Heart right ventricle (tissue), 16 donors: Measurements from ENCODE around the gene AK4. TPM values are rescaled to one million over a fixed set of nuclear protein-coding genes. Genes with fewer than 3 reads are reported as not detected.
"Not testable (repeated sequence)": the region's sequence is repeated elsewhere in the genome, so short reads cannot be mapped to it uniquely, and the experiment has no call there.

Experiments
- ATAC-seq, 8 donors: fragments of 200-7000 bp; cut with Tn5 transposase; one replicate each; pipeline ENCODE4 v1.9.1; 2020; ENCODE audit warnings: mild to moderate bottlenecking in 8 of 8, moderate library complexity in 8 of 8, moderate number of reproducible peaks in 1 of 8
- DNase-seq, 2 donors: peaks; one replicate each; pipeline ENCODE4 v3.0.0-alpha.2; 2020
- H3K27ac ChIP-seq, 10 donors: fragments of 200-600 bp; sonication (generic) in 2 of 10; one replicate each; pipeline versions ENCODE4 v1.5.0 to v1.8.0; 2020 to 2022; ENCODE audit warnings: mild to moderate bottlenecking in 3 of 10
- H3K27me3 ChIP-seq, 7 donors: fragments of 200-600 bp; one replicate each; pipeline ENCODE4 v1.8.0; 2021 to 2022; ENCODE audit warnings: mild to moderate bottlenecking in 2 of 7
- H3K36me3 ChIP-seq, 9 donors: fragments of 200-600 bp; sonication (generic) in 1 of 9; one replicate each; pipeline versions ENCODE4 v1.5.0 to v1.8.0; 2020 to 2022; ENCODE audit warnings: mild to moderate bottlenecking in 2 of 9
- H3K4me1 ChIP-seq, 9 donors: fragments of 200-600 bp; sonication (generic) in 1 of 9; one replicate each; pipeline versions ENCODE4 v1.5.0 to v1.8.0; 2020 to 2022; ENCODE audit warnings: mild to moderate bottlenecking in 4 of 9
- H3K4me3 ChIP-seq, 10 donors: fragments of 200-600 bp; sonication (generic) in 2 of 10; one replicate each; pipeline versions ENCODE4 v1.5.0 to v1.8.0; 2020 to 2022; ENCODE audit warnings: mild to moderate bottlenecking in 7 of 10, moderate library complexity in 2 of 10
- H3K9me3 ChIP-seq, 11 donors: fragments of 200-600 bp in 10 of 11; sonication (generic) in 2 of 11; one replicate each; pipeline versions ENCODE4 v1.5.0 to v1.8.0; 2013 to 2022; ENCODE audit warnings: mild to moderate bottlenecking in 2 of 11, control low read depth in 1 of 11, moderate library complexity in 1 of 11
- CTCF ChIP-seq, 9 donors: fragments of 200-600 bp; sonication (generic) in 2 of 9; IDR thresholded peaks; one replicate each; pipeline versions ENCODE4 v1.5.0 to v1.8.0; 2021 to 2022; ENCODE audit warnings: antibody characterized with exemption in 9 of 9, mild to moderate bottlenecking in 5 of 9, moderate library complexity in 1 of 9
- WGBS, 2 donors: extraction: QIAGEN DNeasy Blood & Tissue Kit; methylation state at CpG; one replicate each; pipeline ENCODE4 v1.1.7; 2013; ENCODE audit warnings: inconsistent platforms in 1 of 2; 5-methylcytosine and 5-hydroxymethylcytosine counted together
- intact Hi-C, 10 donors: fragments of 100-400 bp; cut with DNase I; formaldehyde crosslinking; loops; one replicate each; pipeline versions ENCODE4 v1.11.1 to v1.14.2; 2022
- polyA plus RNA-seq, 2 donors: library from polyadenylated mRNA; stranded (reverse); fragments of 200-250 nt; gene quantifications; one replicate each; pipeline ENCODE4 v1.2.3, GENCODE V29; 2013
- total RNA-seq, 10 donors: library from RNA; stranded (reverse); fragmentation: NEBNext Ultra II Directional in 3 of 10; extraction: Animal tissue kit (Norgen Biotek cat#: 25700) in 3 of 10; gene quantifications; one replicate each; pipeline versions ENCODE4 v1.2.1 to v1.2.4, GENCODE V29; 2021 to 2023
- donor health status: Arrhythmogenic right ventricular cardiomyopathy.
- donor health status: ischemic (EF 13 %, LVEDD 7.1; RV severe dilation, severe dysfunction).
- donor health status: healthy with polysubstance abuse.
- donor health status: DM: no; HTN: yes; CAD: no.
- donor health status: DM: no; HTN: no; CAD: no.
- donor health status: ischemic (EF 25% LVEDD 6.9; RV normal size, moderate dysfunction).
- donor health status: ischemic (EF 25% LVEDD 5.7; RV mildly dilated, moderate dysfunction).
- donor health status: healthy.
- donor health status: DM: yes; HTN: yes; CAD: no.
- donor health status: Ischemic cardiomyopathy.
- donor health status: ischemic (EF 35%, LVEDD 5.7; RV mildly dilated, moderate dysfunction).
- donor health status: nonischemic (EF 11% LVEDD 7.7; RV severe dilation, severe dysfunction).
- donor health status: DM: yes; HTN: yes; CAD: no.
- donor health status: PGD.
- donor health status: ischemic (EF 29% LVEDD 5.4; RV normal size, mild dysfunction).
- donor health status: nonischemic (EF 23%, LVEDD 6.1; RV moderate dilation, normal function).

The AK4 gene
- total and polyA plus RNA-seq, 12 donors, result 9.9 to 179 (median 142) TPM

GRCh38 chr1:65233782-65234181 is 85.8 kb downstream of the AK4 start:
- WGBS, 2 donors, result 77 to 85% methylated on average over 2 of the region's 2 CpGs
- intact Hi-C loops, result loop anchor here in 3 of 10 donors (5.0 to 10.0 kb wide), 3 partner anchors 191 to 454 kb away; partner anchors contain the start of genes LEPR (in 1 of the 3) and LEPROT (in 1 of the 3)

DNA sequence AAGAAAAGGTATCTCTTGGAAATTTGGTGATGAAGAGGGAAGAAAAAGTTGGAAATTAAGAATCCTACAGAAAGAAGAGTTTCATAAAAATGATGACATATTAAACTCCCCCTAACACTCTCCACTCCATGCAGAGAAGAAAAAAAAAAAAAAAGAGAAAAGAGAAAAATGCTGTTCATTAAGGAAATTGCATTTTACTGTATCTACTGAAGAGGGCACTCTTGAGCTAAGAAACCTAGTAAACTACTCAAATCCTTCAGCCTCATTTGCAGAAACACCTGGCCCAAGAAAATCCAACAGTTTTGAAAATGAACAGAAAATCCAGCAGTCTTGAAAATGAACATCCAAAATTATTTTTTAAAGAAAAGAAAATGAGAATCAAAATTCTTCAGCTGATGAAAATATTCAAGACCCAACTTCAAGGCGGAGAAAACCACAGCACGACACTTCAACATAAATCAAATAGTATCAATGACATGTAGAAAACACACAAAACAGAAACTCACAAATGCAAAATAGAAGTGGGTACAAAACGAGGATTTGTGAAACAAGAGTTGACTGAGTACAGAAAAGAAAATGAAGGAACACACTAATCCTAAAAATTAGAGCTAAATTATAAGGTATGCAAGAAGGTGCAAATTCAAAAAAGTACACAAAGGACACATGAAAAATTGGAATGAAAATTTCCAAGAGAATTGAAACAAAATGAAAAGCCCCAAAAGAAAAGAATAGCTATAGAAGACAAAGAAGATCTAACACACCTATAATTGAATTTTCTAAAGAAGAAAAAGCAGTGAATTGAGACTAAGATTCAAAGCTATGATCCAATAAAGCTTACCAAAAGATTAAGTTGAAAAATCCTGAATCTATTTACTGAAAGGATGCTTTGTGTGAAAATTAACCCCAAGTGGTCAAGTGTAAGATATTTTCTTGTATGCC is 88.1 kb downstream of the AK4 start:
- ATAC-seq, result no peak
- Histone ChIP-seq H3K4me1 (peaks cover 0 to 14% (median 0%) of the 10 kb centered on the region in 9 donors), H3K27me3 (no peaks in the 10 kb centered on the region), H3K27ac (no peak overlapping the region), H3K4me3 (no peak overlapping the region), H3K36me3 (no peaks in the 10 kb centered on the region), H3K9me3 (peaks cover 0 to 14% (median 0%) of the 10 kb centered on the region in 11 donors)
- TF ChIP-seq CTCF (IDR thresholded peaks at IDR 0.05), result peak; percentile 37 to 70 (median 60)
- no peak for DNase-seq
- WGBS, 2 donors, result 65 to 86% methylated on average over 3 of the region's 3 CpGs
- intact Hi-C loops, result loop anchor here in 9 of 10 donors (1.0 to 10.0 kb wide), 5 partner anchors 189 to 451 kb away; partner anchors contain the start of genes LEPR (in 1 of the 9) and LEPROT (in 1 of the 9)

More at GRCh38 chr1:65233782-65234181, 85.8 kb downstream of the AK4 start:
- H3K9me3 ChIP-seq, result peaks cover 0 to 14% (median 0%) of the 10 kb centered on the region in 11 donors
- no peak for ATAC-seq
- peaks cover 0 to 24% (median 0%) of the 10 kb centered on the region in 9 donors for H3K4me1 ChIP-seq
- peaks cover 0 to 12% (median 0%) of the 10 kb centered on the region in 9 donors for H3K36me3 ChIP-seq
- no peak for TF ChIP-seq CTCF (IDR thresholded peaks at IDR 0.05)
- no peak overlapping the region for H3K27ac ChIP-seq
- no peak overlapping the region for H3K4me3 ChIP-seq
- no peaks in the 10 kb centered on the region for H3K27me3 ChIP-seq
- no peak for DNase-seq

GRCh38 chr1:65237088-65237487 is 89.1 kb downstream of the AK4 start:
- not testable (repeated sequence) for H3K27ac ChIP-seq, H3K27me3 ChIP-seq, H3K4me1 ChIP-seq, ATAC-seq, H3K36me3 ChIP-seq, H3K4me3 ChIP-seq, DNase-seq
- 97 to 100% methylated on average over 1 of the region's 1 CpG for WGBS, 2 donors
- peaks cover 0 to 14% (median 0%) of the 10 kb centered on the region in 11 donors for H3K9me3 ChIP-seq
- intact Hi-C loops, result loop anchor here in 9 of 10 donors (2.0 to 10.0 kb wide), 4 partner anchors 188 to 450 kb away; partner anchors contain the start of genes LEPR (in 1 of the 9) and LEPROT (in 1 of the 9)

DNA sequence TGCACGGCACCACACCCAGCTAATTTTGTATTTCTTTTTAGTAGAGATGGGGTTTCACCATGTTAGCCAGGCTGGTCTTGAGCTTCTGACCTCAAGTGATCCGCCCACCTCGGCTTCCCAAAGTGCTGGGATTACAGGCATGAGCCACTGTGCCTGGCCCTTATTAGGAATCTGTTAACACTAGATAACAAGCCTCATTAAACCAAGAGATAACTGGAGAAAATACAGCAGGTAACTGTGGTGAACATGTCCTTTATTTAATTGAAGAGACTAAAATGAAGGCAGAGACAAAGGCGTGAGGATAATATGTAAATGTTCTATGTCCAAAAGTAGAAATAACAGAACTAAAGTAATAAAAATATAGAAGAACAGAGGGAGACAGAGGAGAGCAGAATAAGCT is 89.5 kb downstream of the AK4 start:
- Histone ChIP-seq H3K27me3 (no peaks in the 10 kb centered on the region), H3K27ac (no peak overlapping the region), H3K4me1 (peaks cover 0 to 3% (median 0%) of the 10 kb centered on the region in 9 donors), H3K36me3 (no peaks in the 10 kb centered on the region), H3K9me3 (peaks cover 0 to 14% (median 0%) of the 10 kb centered on the region in 11 donors), H3K4me3 (no peak overlapping the region)
- TF ChIP-seq CTCF (IDR thresholded peaks at IDR 0.05), result no peak
- WGBS, 2 donors, result 81 to 83% methylated on average over 4 of the region's 4 CpGs
- intact Hi-C loops, result loop anchor here in 9 of 10 donors (2.0 to 10.0 kb wide), 4 partner anchors 187 to 450 kb away; partner anchors contain the start of genes LEPR (in 1 of the 9) and LEPROT (in 1 of the 9)
- DNase-seq (no peak), ATAC-seq (no peak)
